COLO829 (cell line): ENCODE measurements around the gene SMARCA5.
A peak's percentile ranks its signal among the peaks of the same experiment; 100 is the strongest.

Experiments used
- DNase-seq: peaks from one replicate; pipeline ENCODE4 v3.0.0; 2012; ENCODE audit warnings: low spot score

The SMARCA5 gene

DNA sequence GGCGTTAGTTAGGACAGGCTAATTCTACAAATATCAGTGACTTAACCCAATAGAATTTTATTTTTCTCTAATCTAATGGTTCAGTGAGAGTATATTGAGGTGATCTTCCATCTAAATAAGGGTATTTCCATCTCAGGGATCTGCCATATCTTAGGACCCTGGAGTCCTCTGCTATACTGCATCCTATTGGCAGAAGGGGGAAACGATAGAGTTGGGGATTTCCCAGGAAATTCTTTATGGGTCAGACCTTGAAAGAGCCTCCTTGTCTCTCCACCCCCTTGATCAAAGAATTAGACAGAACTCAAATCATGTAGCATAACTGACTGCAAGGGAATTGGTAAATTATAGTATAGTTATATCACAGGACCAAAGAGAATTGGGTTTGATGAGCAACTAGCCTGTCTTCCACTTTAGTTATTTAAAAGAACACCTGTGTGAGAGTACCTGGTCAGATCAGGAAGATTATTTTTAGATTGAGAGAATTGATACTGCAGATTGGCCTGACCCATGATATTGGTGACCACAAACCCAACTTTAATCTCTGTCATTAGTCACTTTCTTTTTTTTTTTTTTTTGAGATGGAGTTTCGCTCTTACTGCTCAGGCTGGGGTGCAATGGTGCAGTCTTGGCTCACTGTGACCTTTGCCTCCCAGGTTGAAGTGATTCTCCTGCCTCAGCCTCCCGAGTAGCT is 25.6 kb downstream of the SMARCA5 start:
- no peak for DNase-seq

DNA sequence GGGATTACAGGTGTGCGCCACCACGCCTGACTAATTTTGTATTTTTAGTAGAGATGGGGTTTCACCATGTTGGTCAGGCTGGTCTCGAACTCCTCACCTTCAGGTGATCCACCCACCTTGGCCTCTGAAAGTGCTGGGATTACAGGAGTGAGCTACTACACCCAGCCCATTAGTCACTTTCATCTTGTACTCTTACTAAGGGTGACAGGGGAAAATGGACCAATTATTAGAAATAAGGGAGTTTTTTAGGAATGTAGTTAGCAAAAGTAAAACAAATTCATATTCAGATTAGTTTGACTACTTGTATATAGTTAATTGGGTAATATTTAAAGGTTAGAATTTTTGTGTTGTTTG is 26.1 kb downstream of the SMARCA5 start:
- DNase-seq = no peak

GRCh38 chr4:143549928-143550327 is 36.4 kb downstream of the SMARCA5 start:
- no peak for DNase-seq

DNA sequence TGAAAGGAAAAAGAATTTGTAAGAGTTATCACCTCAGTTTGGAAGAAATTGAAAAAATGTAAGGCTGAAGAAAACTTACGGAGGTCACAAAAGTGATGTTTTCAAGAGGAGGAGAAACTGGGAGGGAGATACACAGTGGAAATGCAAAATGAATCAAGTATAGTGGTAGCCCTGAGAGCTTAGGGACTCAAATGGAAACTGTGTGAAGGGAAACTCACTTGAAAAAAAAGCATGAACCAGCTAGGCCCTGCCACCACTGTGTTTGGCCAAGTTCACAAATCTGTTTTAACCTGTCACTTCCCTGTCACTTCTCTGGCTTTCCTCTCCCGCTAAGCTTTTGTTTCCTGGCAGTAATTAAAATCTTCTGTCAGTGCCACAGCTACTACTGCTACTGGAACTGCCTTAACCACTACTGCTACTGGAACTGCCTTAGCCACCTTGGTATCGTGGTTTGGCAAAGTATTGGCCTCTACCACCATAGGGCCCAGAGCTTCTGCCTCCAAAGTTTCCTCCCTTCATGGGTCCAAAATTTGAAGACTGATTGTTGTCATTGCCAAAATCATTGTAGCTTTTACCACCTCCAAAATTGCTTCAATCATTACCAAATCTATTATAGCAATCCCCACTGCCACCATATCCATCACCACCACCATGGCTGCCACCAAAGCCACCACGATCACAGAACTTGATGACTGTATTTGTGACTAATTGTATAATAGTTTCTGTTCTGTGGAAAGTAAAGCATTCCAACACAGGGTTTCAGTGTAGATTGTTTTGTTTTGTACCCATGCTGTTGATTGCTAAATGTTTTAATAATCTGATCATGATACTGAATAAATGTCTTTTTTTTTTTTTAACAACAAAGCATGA is 41.5 kb downstream of the SMARCA5 start:
- DNase-seq = no peak

DNA sequence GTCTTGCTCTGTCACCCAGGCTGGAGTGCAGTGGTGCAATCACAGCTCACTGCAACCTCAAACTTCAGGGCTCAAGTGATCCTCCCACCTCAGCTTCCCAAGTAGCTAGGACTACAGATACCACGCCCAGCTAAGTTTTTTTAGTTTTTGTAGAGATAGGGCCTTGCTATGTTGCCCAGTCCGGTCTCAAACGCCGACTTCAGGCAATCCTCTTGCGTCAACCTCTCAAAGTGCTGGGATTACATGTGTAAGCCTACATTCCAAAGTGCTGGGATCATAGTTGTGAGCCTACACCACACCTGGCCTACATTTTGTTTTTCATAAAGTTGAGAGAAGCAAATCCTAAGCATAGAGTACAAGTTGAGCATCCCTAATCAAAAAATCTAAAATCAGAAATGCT is 42.2 kb downstream of the SMARCA5 start:
- no peak for DNase-seq

- DNase-seq = no peak
Observed at GRCh38 chr4:143558286-143558685, 44.8 kb downstream of the SMARCA5 start.

GRCh38 chr4:143558823-143559756 is 45.6 kb downstream of the SMARCA5 start:
- DNase-seq = no peak

GRCh38 chr4:143559757-143560147 is 46.2 kb downstream of the SMARCA5 start:
- DNase-seq = no peak

DNA sequence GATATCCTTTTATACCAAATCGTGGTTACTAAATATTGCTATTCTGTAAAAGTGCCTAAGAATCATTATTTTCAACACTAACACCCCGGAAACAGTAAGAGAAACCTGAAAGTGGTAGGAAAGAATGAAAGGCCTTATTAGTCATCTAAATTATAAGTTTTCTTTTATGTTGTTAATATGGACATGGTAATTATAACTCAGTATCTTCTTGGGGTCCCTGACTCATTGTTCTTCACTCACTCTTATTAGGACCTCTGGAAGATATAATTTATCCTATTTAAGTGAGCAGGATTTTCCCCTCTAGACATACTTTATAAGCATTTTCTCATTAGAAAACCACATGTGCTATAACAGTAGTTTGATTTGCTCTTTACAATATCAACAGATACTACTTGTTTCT is 51.0 kb downstream of the SMARCA5 start:
- DNase-seq = no peak

GRCh38 chr4:143575331-143575730 is 61.8 kb downstream of the SMARCA5 start:
- no peak for DNase-seq

DNA sequence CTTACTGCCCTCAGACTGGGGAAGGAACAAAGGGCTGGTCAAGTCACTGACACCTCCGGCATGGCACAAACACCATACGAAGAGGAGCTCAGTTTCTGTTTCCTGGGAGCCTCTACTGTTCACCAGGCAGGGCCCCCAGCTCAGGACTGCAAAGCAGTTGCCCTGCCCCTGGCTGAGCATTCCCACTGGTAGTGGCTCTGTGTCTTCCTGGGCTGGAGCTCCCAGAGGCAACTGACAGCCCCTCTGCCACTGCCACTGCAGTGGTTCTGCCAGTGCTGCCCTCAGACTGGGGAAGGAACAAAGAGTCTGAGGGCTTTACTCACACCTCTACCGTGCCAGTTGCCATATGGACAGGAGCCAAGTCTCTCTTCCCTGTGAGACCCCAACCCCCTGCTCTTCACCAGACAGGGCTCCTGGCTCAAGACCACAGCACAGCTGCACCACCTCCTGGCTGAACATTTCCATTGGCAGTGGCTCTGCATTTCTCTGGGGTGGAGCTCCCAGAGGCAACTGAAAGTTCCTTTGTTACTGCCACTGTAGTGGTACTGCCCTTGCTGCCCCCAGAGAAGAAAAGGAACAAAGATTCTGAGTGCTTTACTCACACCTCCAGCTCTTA is 67.9 kb downstream of the SMARCA5 start:
- DNase-seq = no peak

DNA sequence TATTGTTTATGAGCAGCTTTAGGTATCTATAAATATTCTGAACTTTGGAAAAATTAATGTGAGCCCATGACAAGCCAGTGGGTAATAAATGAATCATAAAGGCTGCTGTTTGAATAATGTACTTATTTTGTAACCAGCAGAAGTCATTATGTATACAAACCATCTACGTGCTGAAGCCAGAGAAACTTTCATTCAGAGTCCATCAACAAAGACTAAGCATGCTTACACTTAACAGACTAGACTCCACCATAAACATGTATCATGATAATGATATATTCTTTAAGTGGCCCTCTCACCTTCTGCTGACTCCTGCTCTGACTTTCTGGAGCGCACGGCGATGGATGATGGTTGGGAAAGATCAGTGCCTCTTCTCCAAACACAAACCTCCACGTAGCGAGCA is 72.0 kb downstream of the SMARCA5 start:
- DNase-seq = no peak

GRCh38 chr4:143586080-143586479 is 72.6 kb downstream of the SMARCA5 start:
- DNase-seq = no peak

- peak; percentile 17 for DNase-seq
Observed at GRCh38 chr4:143587703-143588102, 74.2 kb downstream of the SMARCA5 start.

DNA sequence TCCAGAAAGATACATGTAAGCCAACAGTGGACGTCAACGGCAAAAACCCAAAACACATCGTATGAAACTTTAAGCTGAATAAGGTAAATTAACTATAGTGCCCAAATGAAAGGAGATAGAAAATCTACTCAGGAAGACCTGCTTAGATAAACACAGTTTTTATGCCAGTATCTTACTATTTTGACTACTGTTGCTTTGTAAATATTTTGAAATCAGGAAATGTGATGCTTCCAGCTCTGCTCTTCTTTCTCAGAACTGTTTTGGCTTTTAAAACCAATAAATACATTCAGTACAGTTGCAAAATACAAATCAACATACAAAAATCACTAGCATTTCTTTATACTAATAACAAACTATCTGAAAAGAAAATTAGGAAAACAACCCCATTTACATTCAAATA is 83.8 kb downstream of the SMARCA5 start:
- no peak for DNase-seq

GRCh38 chr4:143598816-143599215 is 85.3 kb downstream of the SMARCA5 start:
- no peak for DNase-seq

- DNase-seq = no peak
Observed at GRCh38 chr4:143599827-143600226, 86.3 kb downstream of the SMARCA5 start.

DNA sequence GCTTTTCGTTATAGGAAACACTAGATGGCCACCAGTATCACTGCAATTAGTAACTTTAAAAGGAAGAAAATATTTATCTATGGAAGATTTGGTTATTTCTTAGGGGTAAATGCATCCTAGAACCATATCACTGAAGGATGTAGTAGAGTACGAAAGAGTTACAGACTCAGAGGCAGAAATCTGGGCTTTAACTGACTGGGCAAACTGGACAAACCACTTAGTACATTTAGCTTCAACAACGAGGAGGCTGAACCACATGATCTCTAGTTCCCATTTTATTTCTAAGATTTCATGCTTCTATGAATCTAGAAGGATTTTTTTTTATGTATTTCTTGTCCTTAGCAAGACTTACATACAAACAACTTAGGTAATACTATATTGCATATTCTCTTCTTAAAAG is 93.0 kb downstream of the SMARCA5 start:
- DNase-seq = no peak
